Kidney epithelial cell (primary cell): ENCODE data around the gene MIGA1. TPM values are rescaled to one million over a fixed set of nuclear protein-coding genes. Genes with fewer than 3 reads are reported as not detected.

Experiments used
- DNase-seq: peaks from one replicate; pipeline ENCODE4 v3.0.0-alpha.2; 2010; ENCODE audit warnings: low read depth
- H3K27me3 ChIP-seq: 2 replicates; pipeline ENCODE4 v1.6.0; 2011; ENCODE audit warnings: low read length; ENCODE audit not compliant: control insufficient read depth, insufficient read depth
- H3K36me3 ChIP-seq: 2 replicates; pipeline ENCODE4 v1.5.1; 2011; ENCODE audit warnings: low read length; ENCODE audit not compliant: control insufficient read depth, insufficient read depth
- H3K4me3 ChIP-seq: 2 replicates; pipeline ENCODE4 v1.5.1; 2011; ENCODE audit warnings: low read depth, mild to moderate bottlenecking, control low read depth, low read length
- total RNA-seq: library from RNA; depleted of rRNA; stranded (reverse); fragments of >200 nt; gene quantifications from 2 replicates; pipeline ENCODE4 v1.2.3, GENCODE V29; 2015
- TF ChIP-seq, protein P1 (sequence below): IDR thresholded peaks from 2 replicates; pipeline ENCODE4 v1.5.1; 2011; ENCODE audit warnings: mild to moderate bottlenecking, moderate library complexity, low read length, control low read depth, inconsistent platforms; ENCODE audit not compliant: insufficient read depth, poor library complexity, severe bottlenecking

Gene MIGA1
- total RNA-seq, 1 donor from 2014 or later = 14.5 TPM

DNA sequence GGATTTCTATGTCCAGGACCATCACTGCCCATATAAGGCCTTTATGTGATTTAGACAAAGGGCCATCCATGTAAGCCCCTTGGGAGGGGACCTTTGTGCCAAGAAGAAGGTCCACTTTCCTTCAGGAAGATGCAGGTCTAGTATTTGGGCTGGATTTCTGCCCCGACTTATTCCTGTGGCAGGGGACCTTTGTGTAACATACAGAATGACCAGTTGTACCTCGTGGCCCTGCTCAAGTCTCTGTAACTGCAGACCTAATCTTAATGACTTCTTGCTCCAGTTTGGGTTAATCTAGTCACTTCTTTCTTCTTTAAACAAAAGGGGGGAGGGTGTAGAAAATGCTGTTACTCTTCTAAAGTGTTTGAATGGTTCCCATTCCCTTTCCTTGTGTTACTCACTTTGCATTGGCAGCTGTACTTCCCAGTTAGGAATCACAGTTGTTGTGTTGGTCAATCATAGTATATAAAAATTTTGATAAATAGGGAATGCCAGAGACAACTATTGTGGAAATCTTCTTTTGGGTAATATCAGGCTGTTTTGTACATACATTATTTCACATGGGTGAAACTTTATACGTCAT is 54.2 kb downstream of the MIGA1 start:
- TF ChIP-seq, protein P1, sequence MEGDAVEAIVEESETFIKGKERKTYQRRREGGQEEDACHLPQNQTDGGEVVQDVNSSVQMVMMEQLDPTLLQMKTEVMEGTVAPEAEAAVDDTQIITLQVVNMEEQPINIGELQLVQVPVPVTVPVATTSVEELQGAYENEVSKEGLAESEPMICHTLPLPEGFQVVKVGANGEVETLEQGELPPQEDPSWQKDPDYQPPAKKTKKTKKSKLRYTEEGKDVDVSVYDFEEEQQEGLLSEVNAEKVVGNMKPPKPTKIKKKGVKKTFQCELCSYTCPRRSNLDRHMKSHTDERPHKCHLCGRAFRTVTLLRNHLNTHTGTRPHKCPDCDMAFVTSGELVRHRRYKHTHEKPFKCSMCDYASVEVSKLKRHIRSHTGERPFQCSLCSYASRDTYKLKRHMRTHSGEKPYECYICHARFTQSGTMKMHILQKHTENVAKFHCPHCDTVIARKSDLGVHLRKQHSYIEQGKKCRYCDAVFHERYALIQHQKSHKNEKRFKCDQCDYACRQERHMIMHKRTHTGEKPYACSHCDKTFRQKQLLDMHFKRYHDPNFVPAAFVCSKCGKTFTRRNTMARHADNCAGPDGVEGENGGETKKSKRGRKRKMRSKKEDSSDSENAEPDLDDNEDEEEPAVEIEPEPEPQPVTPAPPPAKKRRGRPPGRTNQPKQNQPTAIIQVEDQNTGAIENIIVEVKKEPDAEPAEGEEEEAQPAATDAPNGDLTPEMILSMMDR = no peak
- no peak for DNase-seq
- Histone ChIP-seq H3K4me3 (no peak overlapping the region), H3K27me3 (no peaks in the 10 kb centered on the region), H3K36me3 (no peaks in the 10 kb centered on the region)

GRCh38 chr1:77834771-77835334 is 55.4 kb downstream of the MIGA1 start:
- Histone ChIP-seq H3K4me3 (no peak overlapping the region), H3K27me3 (no peaks in the 10 kb centered on the region), H3K36me3 (no peaks in the 10 kb centered on the region)
- no peak for DNase-seq
- TF ChIP-seq, protein P1 = no peak

GRCh38 chr1:77841574-77841973 is 62.1 kb downstream of the MIGA1 start:
- no peak overlapping the region for H3K4me3 ChIP-seq
- H3K27me3 ChIP-seq = no peaks in the 10 kb centered on the region
- H3K36me3 ChIP-seq = peaks cover 1% of the 10 kb centered on the region
- TF ChIP-seq, protein P1 = no peak
- DNase-seq = no peak

DNA sequence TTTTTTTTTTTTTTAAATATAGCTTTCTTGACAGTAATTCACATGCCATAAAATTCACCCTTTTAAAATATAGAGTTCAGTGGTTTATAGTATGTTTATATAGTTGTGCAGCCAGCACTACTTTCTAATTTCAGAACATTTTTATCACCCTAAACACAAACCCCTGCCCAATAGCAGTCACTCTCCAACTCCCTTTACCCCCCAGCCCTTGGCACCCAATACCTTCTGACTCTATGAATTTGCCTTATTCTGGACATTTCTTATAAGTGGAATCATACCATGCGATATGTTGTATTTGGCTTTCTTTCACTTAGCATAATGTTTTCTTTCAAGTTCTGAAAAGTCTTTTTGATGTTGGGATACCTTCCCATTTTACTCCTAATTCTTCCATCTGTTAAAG is 66.5 kb downstream of the MIGA1 start:
- no peak for DNase-seq

GRCh38 chr1:77846966-77847365 is 67.5 kb downstream of the MIGA1 start:
- Histone ChIP-seq H3K36me3 (peaks cover 1% of the 10 kb centered on the region), H3K27me3 (no peaks in the 10 kb centered on the region), H3K4me3 (no peak overlapping the region)
- TF ChIP-seq, protein P1 = no peak
- DNase-seq = no peak

More for the DNA sequence above, 66.5 kb downstream of the MIGA1 start:
- H3K4me3 ChIP-seq = no peak overlapping the region
- H3K27me3 ChIP-seq = no peaks in the 10 kb centered on the region
- TF ChIP-seq, protein P1 = no peak
- H3K36me3 ChIP-seq = peaks cover 1% of the 10 kb centered on the region

DNA sequence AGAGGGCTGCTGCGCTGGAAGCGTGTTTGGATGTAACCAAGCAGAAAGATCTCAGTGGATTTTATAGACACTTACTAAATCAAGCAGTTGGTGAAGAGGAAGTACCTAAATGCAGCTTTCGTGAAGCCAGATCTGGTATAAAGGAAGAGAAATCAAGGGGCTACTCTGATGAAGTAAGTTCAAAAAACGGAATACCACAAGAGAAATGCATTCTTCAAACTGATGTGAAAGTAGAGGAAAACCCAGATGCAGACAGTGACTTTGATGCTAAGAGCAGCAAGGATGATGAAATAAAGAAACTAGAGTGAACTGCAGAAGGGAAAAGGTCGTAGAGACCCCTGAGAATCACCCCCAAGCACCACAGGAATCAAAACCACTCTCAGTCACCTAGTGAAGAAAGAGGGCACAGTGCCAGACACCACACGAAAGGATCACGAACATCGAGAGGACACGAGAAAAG is 68.2 kb downstream of the MIGA1 start:
- Histone ChIP-seq H3K27me3 (no peaks in the 10 kb centered on the region), H3K36me3 (peaks cover 1% of the 10 kb centered on the region), H3K4me3 (no peak overlapping the region)
- no peak for DNase-seq
- TF ChIP-seq, protein P1 = no peak
